Keratinocyte (primary cell): ENCODE data around the gene CELF2. TPM values are rescaled to one million over a fixed set of nuclear protein-coding genes. Genes with fewer than 3 reads are reported as not detected.
"Not testable (repeated sequence)": the region's sequence is repeated elsewhere in the genome, so short reads cannot be mapped to it uniquely, and the experiment has no call there.

Experiments
- DNase-seq: peaks from one replicate; pipeline ENCODE4 v3.0.0-alpha.2; 2011; ENCODE audit warnings: low read depth, missing footprints, low spot score
- FAIRE-seq: peaks from 2 replicates; lab custom pipeline; 2011; peaks lifted over from hg19 to GRCh38; lab: Jason Lieb, UNC
- H2AFZ ChIP-seq: 2 replicates; pipeline ENCODE4 v1.6.0; 2012; ENCODE audit warnings: low read length, control low read depth, inconsistent platforms; ENCODE audit not compliant: control insufficient read depth
- H3K27ac ChIP-seq: 2 replicates; pipeline ENCODE4 v1.5.1; 2011; ENCODE audit warnings: low read length; ENCODE audit not compliant: control insufficient read depth, insufficient read depth
- H3K27me3 ChIP-seq: 3 replicates; pipeline ENCODE4 v1.6.0; 2011; ENCODE audit warnings: low read length; ENCODE audit not compliant: control insufficient read depth, insufficient read depth; ENCODE audit errors: extremely low read depth
- H3K36me3 ChIP-seq, 2 experiments: 2 replicates in 1 of 2; 3 replicates in 1 of 2; pipeline ENCODE4 v1.5.1; 2011; ENCODE audit warnings: low read length in 2 of 2, mild to moderate bottlenecking in 1 of 2; ENCODE audit not compliant: control insufficient read depth in 2 of 2, insufficient read depth in 2 of 2; ENCODE audit errors: extremely low read depth in 1 of 2
- H3K4me1 ChIP-seq: 3 replicates; pipeline ENCODE4 v1.5.1; 2011; ENCODE audit warnings: low read length; ENCODE audit not compliant: control insufficient read depth, insufficient read depth; ENCODE audit errors: extremely low read depth
- H3K4me2 ChIP-seq: 3 replicates; pipeline ENCODE4 v1.6.0; 2011; ENCODE audit warnings: low read depth, low read length; ENCODE audit not compliant: control insufficient read depth, insufficient read depth; ENCODE audit errors: extremely low read depth
- H3K4me3 ChIP-seq, 3 experiments: fragments of 200-600 bp in 1 of 3; sonication (generic) in 1 of 3; 2 replicates in 2 of 3; 3 replicates in 1 of 3; pipeline ENCODE4 v1.5.1; 2011 to 2016; ENCODE audit warnings: low read length in 3 of 3, mild to moderate bottlenecking in 3 of 3, control low read depth in 2 of 3, inconsistent platforms in 1 of 3, low read depth in 1 of 3, mixed read lengths in 1 of 3, mixed run types in 1 of 3, moderate library complexity in 1 of 3; ENCODE audit not compliant: control insufficient read depth in 2 of 3, insufficient read depth in 2 of 3; ENCODE audit errors: extremely low read depth in 1 of 3
- H3K79me2 ChIP-seq: 2 replicates; pipeline ENCODE4 v1.6.0; 2012; ENCODE audit warnings: low read length; ENCODE audit not compliant: control insufficient read depth, insufficient read depth
- H3K9ac ChIP-seq: 3 replicates; pipeline ENCODE4 v1.6.0; 2011; ENCODE audit warnings: low read length; ENCODE audit not compliant: control insufficient read depth, insufficient read depth; ENCODE audit errors: extremely low read depth
- H3K9me1 ChIP-seq: 3 replicates; pipeline ENCODE4 v1.6.0; 2011; ENCODE audit warnings: low read length; ENCODE audit not compliant: control insufficient read depth, insufficient read depth; ENCODE audit errors: extremely low read depth
- H3K9me3 ChIP-seq: 2 replicates; pipeline ENCODE4 v1.5.1; 2012; ENCODE audit warnings: low read depth, low read length; ENCODE audit not compliant: control insufficient read depth
- H4K20me1 ChIP-seq: 3 replicates; pipeline ENCODE4 v1.6.0; 2011; ENCODE audit warnings: low read length; ENCODE audit not compliant: control insufficient read depth, insufficient read depth; ENCODE audit errors: extremely low read depth
- CTCF ChIP-seq, 3 experiments: IDR thresholded peaks in 1 of 3; conservative IDR thresholded peaks in 1 of 3; optimal IDR thresholded peaks in 1 of 3; 2 replicates in 2 of 3; 3 replicates in 1 of 3; pipeline versions ENCODE3 to v1.5.1; 2011; ENCODE audit warnings: low read length in 3 of 3, mild to moderate bottlenecking in 3 of 3, moderate library complexity in 2 of 3, control low read depth in 1 of 3, inconsistent platforms in 1 of 3; ENCODE audit not compliant: insufficient read depth in 2 of 3; ENCODE audit errors: extremely low read depth in 1 of 3
- EZH2 ChIP-seq: IDR thresholded peaks from one replicate; pipeline ENCODE4 v1.6.1; 2012; ENCODE audit warnings: inconsistent platforms, mild to moderate bottlenecking, low read length, moderate library complexity
- dilution Hi-C: fragments of 300-500 bp; cut with MboI; formaldehyde crosslinking; loops from one replicate; pipeline ENCODE4 v1.7.0; 2020; ENCODE audit warnings: low sequenced_read_pairs; ENCODE audit not compliant: extremely low pct_ligation_motif_present
- polyA plus RNA-seq, 5 experiments: library from polyadenylated mRNA; depleted of rRNA in 3 of 5; stranded (reverse) in 3 of 5; stranded (forward) in 1 of 5; unstranded in 1 of 5; fragments of >200 nt; gene quantifications; 1 replicate in 1 of 5; 2 replicates in 3 of 5; 3 replicates in 1 of 5; pipeline versions ENCODE4 v1.2.1 to v1.2.3, GENCODE V29; 2011 to 2012; ENCODE audit warnings: missing spikeins in 2 of 5, low read depth in 1 of 5, low replicate concordance in 1 of 5

CELF2 gene
- polyA plus RNA-seq, 1 donor (not counting 4 experiments of a cell fraction or from before 2014, with no cell fraction given) = 9.8 TPM

DNA sequence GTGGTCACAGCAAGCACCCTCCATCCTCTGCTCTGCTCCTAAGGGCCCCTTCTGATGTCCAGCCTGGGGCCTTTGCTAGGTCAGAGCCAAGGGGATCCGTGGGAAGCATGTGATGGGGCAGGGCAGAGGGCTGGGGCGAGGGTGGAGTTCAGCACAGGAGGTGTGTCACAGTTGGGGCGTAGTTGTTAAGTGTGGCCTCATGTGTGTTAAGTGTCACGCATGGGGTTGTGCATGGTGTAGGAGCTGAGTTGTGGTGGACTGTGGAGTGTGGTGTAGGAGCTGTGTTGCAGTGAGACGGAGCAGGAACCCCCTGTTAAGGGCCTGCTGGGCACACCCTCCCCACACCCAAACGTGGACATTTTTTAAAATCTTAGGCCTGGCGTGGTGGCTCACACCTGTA lies 345.8 kb downstream of the CELF2 start:
- FAIRE-seq (no peak), DNase-seq (no peak)
- Histone ChIP-seq H3K79me2 (no peaks in the 10 kb centered on the region), H3K9ac (no peak overlapping the region), H2AFZ (no peak overlapping the region), H3K4me2 (no peak overlapping the region), H3K9me3 (no peaks in the 10 kb centered on the region), H3K4me1 (no peaks in the 10 kb centered on the region), H3K36me3 (no peaks in the 10 kb centered on the region), H4K20me1 (no peaks in the 10 kb centered on the region), H3K27me3 (no peaks in the 10 kb centered on the region), H3K27ac (no peak overlapping the region), H3K9me1 (no peaks in the 10 kb centered on the region), H3K4me3 (no peak overlapping the region)
- no peak for TF ChIP-seq CTCF (optimal IDR thresholded peaks at IDR 0.05 in 1 of 3, IDR thresholded peaks at IDR 0.05 in 1 of 3, conservative IDR thresholded peaks at IDR 0.05 in 1 of 3; ENCODE audit: extremely low read depth in 1 of 3, insufficient read depth in 2 of 3, low read length in 3 of 3)
- no peak for TF ChIP-seq EZH2
- dilution Hi-C loops = no loop called here

DNA sequence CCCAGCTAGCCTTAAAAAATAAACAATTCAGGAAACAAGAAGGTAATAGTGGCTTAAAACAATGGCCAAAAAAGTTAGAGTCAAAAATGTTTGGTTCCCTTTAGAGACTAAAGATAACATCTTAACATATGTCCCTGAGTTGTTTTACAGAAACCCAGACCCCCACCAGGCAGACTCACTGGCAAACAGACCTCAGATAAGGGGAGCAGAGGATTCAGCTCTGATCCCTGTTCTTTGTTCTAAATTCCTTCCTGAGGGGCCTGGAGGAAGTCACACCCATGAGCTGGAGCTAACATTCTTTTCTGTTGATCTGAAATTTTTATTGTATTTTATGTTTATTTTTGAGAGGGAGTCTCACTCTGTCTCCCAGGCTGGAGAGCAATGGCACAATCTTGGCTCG lies 346.6 kb downstream of the CELF2 start:
- DNase-seq (no peak), FAIRE-seq (no peak)

GRCh38 chr10:11366889-11367288 lies 349.2 kb downstream of the CELF2 start:
- H3K36me3 ChIP-seq, H3K27me3 ChIP-seq, H3K4me3 ChIP-seq, FAIRE-seq, H3K79me2 ChIP-seq, dilution Hi-C loops, H3K27ac ChIP-seq, H3K4me2 ChIP-seq, H2AFZ ChIP-seq, H3K9me1 ChIP-seq, H3K4me1 ChIP-seq, H3K9me3 ChIP-seq, H4K20me1 ChIP-seq, H3K9ac ChIP-seq, DNase-seq: not testable (repeated sequence)

More for the DNA sequence above, 346.6 kb downstream of the CELF2 start:
- Histone ChIP-seq H3K79me2 (no peaks in the 10 kb centered on the region), H4K20me1 (no peaks in the 10 kb centered on the region), H3K4me2 (no peak overlapping the region), H3K27ac (no peak overlapping the region), H2AFZ (no peak overlapping the region), H3K27me3 (no peaks in the 10 kb centered on the region), H3K9ac (no peak overlapping the region), H3K4me3 (no peak overlapping the region), H3K9me1 (no peaks in the 10 kb centered on the region), H3K36me3 (no peaks in the 10 kb centered on the region), H3K4me1 (no peaks in the 10 kb centered on the region), H3K9me3 (no peaks in the 10 kb centered on the region)
- dilution Hi-C loops = no loop called here
- no peak for TF ChIP-seq CTCF (optimal IDR thresholded peaks at IDR 0.05 in 1 of 3, IDR thresholded peaks at IDR 0.05 in 1 of 3, conservative IDR thresholded peaks at IDR 0.05 in 1 of 3; ENCODE audit: extremely low read depth in 1 of 3, insufficient read depth in 2 of 3, low read length in 3 of 3)
- TF ChIP-seq EZH2 = no peak
